ENCODE data around the gene DIDO1. TPM values are rescaled to one million over a fixed set of nuclear protein-coding genes. Genes with fewer than 3 reads are reported as not detected.
A peak's percentile ranks its signal among the peaks of the same experiment; 100 is the strongest.

The DIDO1 gene
- total and polyA plus RNA-seq, 9 of the 15 experiments (the other 6 are each of a cell fraction or from before 2014, with no cell fraction given): 4.4 to 46.8 (median 31.2) TPM

- Histone ChIP-seq H3K27me3 (ENCODE audit: control insufficient read depth in 2 of 2, insufficient read depth in 2 of 2, low read length in 2 of 2) (no peaks in the 10 kb centered on the region), H4K20me1 (replicated peaks; ENCODE audit: control insufficient read depth, insufficient read depth, low read length) (peaks cover 14% of the 10 kb centered on the region; the same call in 1 of the 2 replicates), H3K9me3 (replicated peaks; ENCODE audit: control insufficient read depth, insufficient read depth, low read depth, low read length) (no peaks in the 10 kb centered on the region), H3K4me1 (replicated peaks in 1 of 2; ENCODE audit: control insufficient read depth in 2 of 2, insufficient read depth in 2 of 2, low read length in 2 of 2) (peaks cover 0 to 3% of the 10 kb centered on the region in 2 experiments; a peak in 1 of 5 replicates), H3K36me3 (ENCODE audit: control insufficient read depth, insufficient read depth, low read length) (peaks cover 99% of the 10 kb centered on the region), H3K4me3 (no peak overlapping the region), H3K9me1 (ENCODE audit: control insufficient read depth, insufficient read depth, low read length) (peaks cover 5% of the 10 kb centered on the region), H3K9ac (ENCODE audit: insufficient read depth in 1 of 2, low read depth in 2 of 2, low read length in 2 of 2) (no peak overlapping the region), H3K79me2 (ENCODE audit: control insufficient read depth, insufficient read depth, low read length) (peaks cover 34% of the 10 kb centered on the region), H3K27ac (ENCODE audit: extremely low read depth, low read depth, low read length) (no peak overlapping the region), H2AFZ (ENCODE audit: low read depth, low read length) (no peak overlapping the region), H3K4me2 (ENCODE audit: insufficient read depth, low read length) (no peak overlapping the region)
- CTCF ChIA-PET (ENCODE audit: low intra/inter-chr PET ratio): no interaction called here
- no peak for ATAC-seq
- FAIRE-seq: no peak
- no TSS peak for BruUV-seq (replicated peaks)
- 91% methylated on average over 30 of the region's 31 CpGs for WGBS (ENCODE audit: insufficient coverage, low coverage, missing lambda C conversion rate)
- TF ChIP-seq POLR2G (IDR thresholded peaks at IDR 0.05; ENCODE audit: low read depth, low read length) (0 out of 2 replicates have a peak, but pooled peaks have one; percentile 7), KLF10 (CRISPR knock-in tag; IDR thresholded peaks at IDR 0.05) (no peak), NFRKB (IDR thresholded peaks at IDR 0.05; ENCODE audit: low read depth) (no peak), PRMT5 (CRISPR knock-in tag; IDR thresholded peaks at IDR 0.05) (no peak)
- POLR2A ChIA-PET: interaction anchor here (0.6 to 1.7 kb wide), 2 partner anchors 12 to 31 kb away, joined by 3 to 6 read pairs; no protein-coding TSS in a partner anchor
- intact Hi-C loops (cut with micrococcal nuclease) (no loop called here), in situ Hi-C loops (cut with MboI) (no loop called here)
- no peak for DNase-seq (ENCODE audit: extremely low read depth in 1 of 4, low spot score in 3 of 4)
Observed at GRCh38 chr20:62906647-62907375, 19.5 kb downstream of the DIDO1 start.

GRCh38 chr20:62906209-62906608 lies 20.1 kb downstream of the DIDO1 start:
- CTCF ChIA-PET (ENCODE audit: low intra/inter-chr PET ratio): no interaction called here
- H3K4me3 ChIP-seq: no peak overlapping the region
- no peak for DNase-seq (ENCODE audit: extremely low read depth in 1 of 4, low spot score in 3 of 4)
- in situ Hi-C loops (cut with MboI): no loop called here
- ATAC-seq: no peak
- TF ChIP-seq DDX20 (tag; IDR thresholded peaks at IDR 0.05; ENCODE audit: low read depth) (no peak), KDM5B (IDR thresholded peaks at IDR 0.05; ENCODE audit: insufficient replicate concordance, low read depth, low read length) (no peak), ZKSCAN1 (IDR thresholded peaks at IDR 0.05; ENCODE audit: low read depth, low read length) (no peak), RBM22 (IDR thresholded peaks at IDR 0.05; ENCODE audit: low read depth, low read length, poor library complexity, severe bottlenecking) (peak; percentile 55), POLR2G (IDR thresholded peaks at IDR 0.05; ENCODE audit: low read depth, low read length) (peak; percentile 38; the same call in 1 of the 2 replicates), SRSF9 (IDR thresholded peaks at IDR 0.05; ENCODE audit: borderline replicate concordance, low read depth, low read length) (no peak)
- no peak overlapping the region for H2AFZ ChIP-seq (ENCODE audit: low read depth, low read length)
- peaks cover 0 to 3% of the 10 kb centered on the region in 2 experiments; a peak in 1 of 5 replicates for H3K4me1 ChIP-seq (replicated peaks in 1 of 2; ENCODE audit: control insufficient read depth in 2 of 2, insufficient read depth in 2 of 2, low read length in 2 of 2)
- H3K79me2 ChIP-seq (ENCODE audit: control insufficient read depth, insufficient read depth, low read length): peaks cover 28% of the 10 kb centered on the region; the same call in 2 of the 3 replicates
- H4K20me1 ChIP-seq (replicated peaks; ENCODE audit: control insufficient read depth, insufficient read depth, low read length): peaks cover 14% of the 10 kb centered on the region; the same call in 1 of the 2 replicates
- 93% methylated on average over 11 of the region's 16 CpGs for WGBS (ENCODE audit: insufficient coverage, low coverage, missing lambda C conversion rate)
- H3K27ac ChIP-seq (ENCODE audit: extremely low read depth, low read depth, low read length): no peak overlapping the region
- intact Hi-C loops (cut with micrococcal nuclease): no loop called here
- BruUV-seq (replicated peaks): no TSS peak
- H3K4me2 ChIP-seq (ENCODE audit: insufficient read depth, low read length): no peak overlapping the region
- no peaks in the 10 kb centered on the region for H3K9me3 ChIP-seq (replicated peaks; ENCODE audit: control insufficient read depth, insufficient read depth, low read depth, low read length)
- no peak overlapping the region for H3K9ac ChIP-seq (ENCODE audit: insufficient read depth in 1 of 2, low read depth in 2 of 2, low read length in 2 of 2)
- no peaks in the 10 kb centered on the region for H3K27me3 ChIP-seq (ENCODE audit: control insufficient read depth in 2 of 2, insufficient read depth in 2 of 2, low read length in 2 of 2)
- POLR2A ChIA-PET: interaction anchor here (1.7 kb wide), 1 partner anchor 31 kb away, joined by 6 read pairs; no protein-coding TSS in a partner anchor
- FAIRE-seq: no peak
- H3K36me3 ChIP-seq (ENCODE audit: control insufficient read depth, insufficient read depth, low read length): peaks cover 98% of the 10 kb centered on the region
- H3K9me1 ChIP-seq (ENCODE audit: control insufficient read depth, insufficient read depth, low read length): peaks cover 5% of the 10 kb centered on the region

All from K562 (cell line).